ENCODE data around the gene CEP72.

Gene CEP72

DNA sequence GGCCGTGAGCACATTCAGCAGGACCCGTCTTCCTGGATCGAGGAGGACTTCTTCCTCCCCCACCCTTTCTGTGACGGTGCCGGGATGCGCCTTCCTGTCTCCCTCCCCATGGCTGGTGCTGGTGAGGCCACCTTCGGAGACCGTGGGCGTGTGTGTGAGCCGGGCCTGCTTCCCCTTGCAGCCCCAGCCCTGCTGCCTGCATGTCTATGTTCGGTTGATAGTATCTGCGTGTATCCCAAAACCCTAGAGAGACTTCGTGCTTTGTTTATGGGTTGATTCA lies 12.8 kb downstream of the CEP72 start:
- TF ChIP-seq EGR1 (IDR thresholded peaks at IDR 0.05) (no peak), TCF12 (IDR thresholded peaks at IDR 0.05; ENCODE audit: low read depth) (no peak), TAF1 (IDR thresholded peaks at IDR 0.05; ENCODE audit: low read depth) (no peak), FOXM1 (IDR thresholded peaks at IDR 0.05; ENCODE audit: borderline replicate concordance, low read depth) (no peak), NFIC (IDR thresholded peaks at IDR 0.05) (no peak)
- TF ChIP-seq, protein P1, sequence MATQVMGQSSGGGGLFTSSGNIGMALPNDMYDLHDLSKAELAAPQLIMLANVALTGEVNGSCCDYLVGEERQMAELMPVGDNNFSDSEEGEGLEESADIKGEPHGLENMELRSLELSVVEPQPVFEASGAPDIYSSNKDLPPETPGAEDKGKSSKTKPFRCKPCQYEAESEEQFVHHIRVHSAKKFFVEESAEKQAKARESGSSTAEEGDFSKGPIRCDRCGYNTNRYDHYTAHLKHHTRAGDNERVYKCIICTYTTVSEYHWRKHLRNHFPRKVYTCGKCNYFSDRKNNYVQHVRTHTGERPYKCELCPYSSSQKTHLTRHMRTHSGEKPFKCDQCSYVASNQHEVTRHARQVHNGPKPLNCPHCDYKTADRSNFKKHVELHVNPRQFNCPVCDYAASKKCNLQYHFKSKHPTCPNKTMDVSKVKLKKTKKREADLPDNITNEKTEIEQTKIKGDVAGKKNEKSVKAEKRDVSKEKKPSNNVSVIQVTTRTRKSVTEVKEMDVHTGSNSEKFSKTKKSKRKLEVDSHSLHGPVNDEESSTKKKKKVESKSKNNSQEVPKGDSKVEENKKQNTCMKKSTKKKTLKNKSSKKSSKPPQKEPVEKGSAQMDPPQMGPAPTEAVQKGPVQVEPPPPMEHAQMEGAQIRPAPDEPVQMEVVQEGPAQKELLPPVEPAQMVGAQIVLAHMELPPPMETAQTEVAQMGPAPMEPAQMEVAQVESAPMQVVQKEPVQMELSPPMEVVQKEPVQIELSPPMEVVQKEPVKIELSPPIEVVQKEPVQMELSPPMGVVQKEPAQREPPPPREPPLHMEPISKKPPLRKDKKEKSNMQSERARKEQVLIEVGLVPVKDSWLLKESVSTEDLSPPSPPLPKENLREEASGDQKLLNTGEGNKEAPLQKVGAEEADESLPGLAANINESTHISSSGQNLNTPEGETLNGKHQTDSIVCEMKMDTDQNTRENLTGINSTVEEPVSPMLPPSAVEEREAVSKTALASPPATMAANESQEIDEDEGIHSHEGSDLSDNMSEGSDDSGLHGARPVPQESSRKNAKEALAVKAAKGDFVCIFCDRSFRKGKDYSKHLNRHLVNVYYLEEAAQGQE (IDR thresholded peaks at IDR 0.05; ENCODE audit: low read depth) = no peak
- TF ChIP-seq, protein P2, sequence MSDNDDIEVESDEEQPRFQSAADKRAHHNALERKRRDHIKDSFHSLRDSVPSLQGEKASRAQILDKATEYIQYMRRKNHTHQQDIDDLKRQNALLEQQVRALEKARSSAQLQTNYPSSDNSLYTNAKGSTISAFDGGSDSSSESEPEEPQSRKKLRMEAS (IDR thresholded peaks at IDR 0.05) = no peak

DNA sequence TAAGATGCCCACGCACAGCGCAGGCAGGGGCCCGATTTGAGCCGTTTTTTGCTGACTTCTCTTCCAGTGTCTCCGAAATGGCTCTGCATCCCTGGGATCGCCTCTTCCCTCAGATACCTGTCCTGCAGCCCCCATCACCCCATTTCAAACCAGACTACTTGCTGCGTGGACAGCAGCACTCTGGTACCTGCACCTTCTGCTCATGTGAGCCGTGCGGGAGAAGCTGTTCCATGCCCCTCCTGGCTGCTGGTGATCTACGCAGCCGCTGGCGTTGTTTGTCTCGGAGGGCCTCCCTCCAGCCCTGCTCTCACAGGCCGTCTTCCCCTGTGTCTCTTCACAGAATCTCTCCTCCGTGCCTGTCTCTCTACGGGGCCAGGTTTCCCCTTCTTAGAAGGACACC lies 13.4 kb downstream of the CEP72 start:
- TF ChIP-seq EGR1 (IDR thresholded peaks at IDR 0.05) = no peak

DNA sequence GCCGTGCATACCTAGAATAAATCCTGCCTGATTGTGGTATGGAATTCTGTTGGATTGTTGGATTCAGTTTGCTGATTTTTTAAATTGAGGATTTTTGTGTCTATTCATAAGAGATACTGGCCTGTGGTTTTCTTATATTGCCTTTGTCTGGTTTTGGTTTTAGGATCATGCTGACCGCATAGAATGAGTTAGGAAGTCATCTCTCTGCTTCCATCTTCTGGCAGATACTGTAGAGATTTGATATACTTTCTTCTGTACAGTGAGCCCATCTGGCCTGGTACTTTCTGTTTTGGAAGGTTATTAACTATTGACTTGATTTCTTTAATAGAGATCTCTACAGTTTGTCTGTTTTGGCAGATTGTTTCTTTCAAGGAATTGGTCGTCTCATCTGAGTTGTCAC lies 14.7 kb downstream of the CEP72 start:
- TF ChIP-seq ZBTB7A (IDR thresholded peaks at IDR 0.05; ENCODE audit: low read depth) = no peak
- no peak for TF ChIP-seq CREB1 (IDR thresholded peaks at IDR 0.05; ENCODE audit: low read depth)
- no peak for TF ChIP-seq TAF1 (IDR thresholded peaks at IDR 0.05; ENCODE audit: low read depth)
- no peak for TF ChIP-seq FOXM1 (IDR thresholded peaks at IDR 0.05; ENCODE audit: borderline replicate concordance, low read depth)
- TF ChIP-seq, protein P1 (IDR thresholded peaks at IDR 0.05; ENCODE audit: low read depth) = no peak
- no peak for TF ChIP-seq CEBPB (IDR thresholded peaks at IDR 0.05)
- TF ChIP-seq, protein P3, sequence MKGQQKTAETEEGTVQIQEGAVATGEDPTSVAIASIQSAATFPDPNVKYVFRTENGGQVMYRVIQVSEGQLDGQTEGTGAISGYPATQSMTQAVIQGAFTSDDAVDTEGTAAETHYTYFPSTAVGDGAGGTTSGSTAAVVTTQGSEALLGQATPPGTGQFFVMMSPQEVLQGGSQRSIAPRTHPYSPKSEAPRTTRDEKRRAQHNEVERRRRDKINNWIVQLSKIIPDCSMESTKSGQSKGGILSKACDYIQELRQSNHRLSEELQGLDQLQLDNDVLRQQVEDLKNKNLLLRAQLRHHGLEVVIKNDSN (IDR thresholded peaks at IDR 0.05) = no peak
- no peak for TF ChIP-seq TEAD4 (IDR thresholded peaks at IDR 0.05)
- TF ChIP-seq EGR1 (IDR thresholded peaks at IDR 0.05) = no peak
- TF ChIP-seq TCF12 (IDR thresholded peaks at IDR 0.05; ENCODE audit: low read depth) = no peak
- TF ChIP-seq EP300 (IDR thresholded peaks at IDR 0.05; ENCODE audit: borderline replicate concordance) = no peak
- TF ChIP-seq RAD21 (IDR thresholded peaks at IDR 0.05; ENCODE audit: low read depth) = no peak
- TF ChIP-seq YY1 (IDR thresholded peaks at IDR 0.05; ENCODE audit: low read depth) = no peak
- TF ChIP-seq, protein P2 (IDR thresholded peaks at IDR 0.05) = no peak
- no peak for TF ChIP-seq NFIC (IDR thresholded peaks at IDR 0.05)

DNA sequence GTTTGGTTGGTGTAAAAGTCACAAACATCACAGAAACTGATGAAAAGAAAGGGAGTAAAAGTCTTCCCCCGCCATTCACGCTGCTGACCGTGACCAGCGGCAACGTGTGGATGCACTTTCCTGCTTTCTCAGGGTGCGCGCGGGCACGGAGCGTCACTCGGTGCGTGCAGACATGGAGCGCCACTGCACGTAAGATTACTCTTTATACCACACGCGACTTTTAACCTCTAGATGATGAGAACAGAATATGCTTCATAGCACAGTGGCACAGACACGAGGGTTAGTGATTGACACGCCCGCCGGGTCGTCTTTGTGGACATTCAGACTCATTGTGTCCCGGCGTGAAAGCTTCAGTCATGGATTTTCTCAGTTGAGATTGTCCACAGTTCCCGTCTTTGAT lies 15.7 kb downstream of the CEP72 start:
- no peak for TF ChIP-seq TEAD4 (IDR thresholded peaks at IDR 0.05)
- no peak for TF ChIP-seq EP300 (IDR thresholded peaks at IDR 0.05; ENCODE audit: borderline replicate concordance)
- TF ChIP-seq CREB1 (IDR thresholded peaks at IDR 0.05; ENCODE audit: low read depth) = no peak
- TF ChIP-seq, protein P1 (IDR thresholded peaks at IDR 0.05; ENCODE audit: low read depth) = no peak
- no peak for TF ChIP-seq NFIC (IDR thresholded peaks at IDR 0.05)
- TF ChIP-seq ZBTB7A (IDR thresholded peaks at IDR 0.05; ENCODE audit: low read depth) = no peak
- TF ChIP-seq FOXM1 (IDR thresholded peaks at IDR 0.05; ENCODE audit: borderline replicate concordance, low read depth) = no peak
- no peak for TF ChIP-seq CEBPB (IDR thresholded peaks at IDR 0.05)
- TF ChIP-seq, protein P2 (IDR thresholded peaks at IDR 0.05) = no peak
- no peak for TF ChIP-seq TAF1 (IDR thresholded peaks at IDR 0.05; ENCODE audit: low read depth)

DNA sequence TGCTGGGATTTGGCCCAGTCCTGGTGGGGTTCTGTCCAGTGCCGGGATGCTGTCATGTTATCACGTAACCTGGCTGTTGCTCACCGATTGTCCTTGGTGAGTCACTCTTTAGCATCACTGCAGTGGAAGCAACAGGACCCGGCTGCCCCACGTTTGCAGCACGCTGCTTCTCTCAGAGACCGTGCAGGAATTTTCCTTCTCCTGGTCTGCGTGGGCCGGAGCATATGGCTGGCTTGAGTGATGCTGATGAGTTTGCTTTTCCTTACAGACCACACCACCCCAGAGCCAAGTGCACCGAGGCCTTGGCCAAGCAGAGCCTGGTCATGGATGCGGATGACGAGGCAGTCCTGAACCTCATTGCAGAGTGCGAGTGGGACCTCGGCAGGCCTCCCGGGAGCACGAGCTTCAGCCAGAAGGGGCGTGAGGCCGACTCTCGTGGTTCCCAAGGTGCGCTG lies 21.4 kb downstream of the CEP72 start:
- no peak for TF ChIP-seq FOXM1 (IDR thresholded peaks at IDR 0.05; ENCODE audit: borderline replicate concordance, low read depth)
- no peak for TF ChIP-seq RAD21 (IDR thresholded peaks at IDR 0.05; ENCODE audit: low read depth)
- no peak for TF ChIP-seq EGR1 (IDR thresholded peaks at IDR 0.05)
- TF ChIP-seq TAF1 (IDR thresholded peaks at IDR 0.05; ENCODE audit: low read depth) = no peak
- no peak for TF ChIP-seq ZBTB7A (IDR thresholded peaks at IDR 0.05; ENCODE audit: low read depth)

Data from Ishikawa (cell line).